GM12892 (cell line): ENCODE data around the gene TMEM259.

Source experiments
- POLR2A ChIP-seq: IDR thresholded peaks from 2 replicates; pipeline ENCODE4 v1.6.1; 2011; ENCODE audit warnings: low read depth, low read length, control low read depth
- POLR2AphosphoS5 ChIP-seq: IDR thresholded peaks from 2 replicates; pipeline ENCODE4 v1.6.1; 2011; ENCODE audit warnings: low read depth, low read length, control low read depth

DNA sequence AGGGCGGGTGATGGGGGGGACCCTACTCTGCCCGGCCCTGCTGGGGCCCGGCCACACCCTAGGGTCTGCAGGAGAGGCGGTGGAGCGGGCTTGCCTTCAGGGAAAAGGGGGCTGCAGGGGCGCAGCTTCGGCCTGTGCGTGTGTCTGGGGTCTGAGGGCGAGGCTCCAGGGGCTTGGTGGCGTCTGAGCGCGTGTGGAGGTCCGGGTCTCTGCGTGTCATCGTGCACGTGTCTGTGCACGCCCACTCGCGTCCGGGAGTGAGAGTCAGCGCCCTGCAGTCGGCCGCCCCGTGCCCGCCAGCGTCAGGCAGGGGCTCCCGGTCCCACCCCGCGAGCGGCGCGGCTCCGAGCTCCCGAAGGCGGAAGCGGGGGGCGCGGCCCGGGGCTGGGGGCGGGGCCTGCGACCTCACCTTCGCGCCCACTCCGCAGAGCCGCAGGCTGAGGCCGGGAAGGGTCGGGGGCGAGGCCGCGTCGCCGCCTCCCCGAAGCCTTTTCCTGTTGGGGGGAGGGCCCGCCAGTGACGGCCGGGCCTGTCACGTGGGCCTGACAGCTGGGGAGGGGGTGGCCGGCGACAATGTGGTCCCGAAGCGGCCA lies 45.9 kb upstream of the TMEM259 start, which contains the start of gene ARHGAP45:
- no peak for TF ChIP-seq POLR2A
- 0 out of 2 replicates have a peak, but pooled peaks have one; percentile 11 for TF ChIP-seq POLR2AphosphoS5
